Natural killer cell (primary cell): ENCODE data around the gene MFGE8. TPM values are rescaled to one million over a fixed set of nuclear protein-coding genes. Genes with fewer than 3 reads are reported as not detected.

Source experiments
- ATAC-seq, 3 donors: fragments of 150-1000 bp in 2 of 3; fragments of 200-7000 bp in 1 of 3; cut with Tn5 transposase; 1 replicate in 1 of 3; 2 replicates in 2 of 3; pipeline ENCODE4 v1.10.0; 2021; ENCODE audit warnings: mild to moderate bottlenecking in 2 of 3, moderate library complexity in 2 of 3
- DNase-seq, 2 donors: peaks; one replicate each; pipeline versions ENCODE4 v3.0.0 to v3.0.0-alpha.2; 2013 to 2021; ENCODE audit warnings: mixed read lengths in 1 of 2
- H3K27ac ChIP-seq: one replicate; pipeline ENCODE4 v1.5.1; 2013; ENCODE audit warnings: mild to moderate bottlenecking, low read length
- H3K27me3 ChIP-seq: one replicate; pipeline ENCODE4 v1.6.1; 2013; ENCODE audit warnings: low read length; ENCODE audit not compliant: control insufficient read depth, insufficient read depth
- H3K36me3 ChIP-seq: one replicate; pipeline ENCODE4 v1.6.1; 2013; ENCODE audit warnings: low read length; ENCODE audit not compliant: control insufficient read depth, insufficient read depth
- H3K4me1 ChIP-seq: one replicate; pipeline ENCODE4 v1.6.1; 2013; ENCODE audit warnings: low read length; ENCODE audit not compliant: control insufficient read depth, insufficient read depth
- H3K4me3 ChIP-seq: one replicate; pipeline ENCODE4 v1.5.1; 2013; ENCODE audit warnings: low read length
- H3K9me3 ChIP-seq: one replicate; pipeline ENCODE4 v1.6.1; 2013; ENCODE audit warnings: low read length; ENCODE audit not compliant: control insufficient read depth, insufficient read depth
- H3K27ac Mint-ChIP-seq, 2 donors: one replicate each; pipeline ENCODE4 v1.8.0; 2022; ENCODE audit warnings: mild to moderate bottlenecking in 2 of 2, mixed read lengths in 2 of 2, moderate library complexity in 1 of 2
- H3K27me3 Mint-ChIP-seq, 2 donors: one replicate each; pipeline ENCODE4 v1.8.0; 2022; ENCODE audit warnings: low read depth in 2 of 2, mixed read lengths in 2 of 2
- H3K36me3 Mint-ChIP-seq: one replicate; pipeline ENCODE4 v1.8.0; 2022; ENCODE audit warnings: mixed read lengths
- H3K4me1 Mint-ChIP-seq, 2 donors: one replicate each; pipeline ENCODE4 v1.8.0; 2022; ENCODE audit warnings: mixed read lengths in 2 of 2
- H3K4me3 Mint-ChIP-seq: one replicate; pipeline ENCODE4 v1.8.0; 2022; ENCODE audit warnings: mild to moderate bottlenecking, moderate library complexity, mixed read lengths
- H3K9me3 Mint-ChIP-seq, 2 donors: one replicate each; pipeline ENCODE4 v1.8.0; 2022; ENCODE audit warnings: mixed read lengths in 2 of 2
- WGBS: methylation state at CpG from one replicate; pipeline ENCODE4 v1.1.7; 2013; ENCODE audit warnings: missing lambda C conversion rate; ENCODE audit not compliant: insufficient coverage; 5-methylcytosine and 5-hydroxymethylcytosine counted together
- intact Hi-C: fragments of 100-400 bp; cut with micrococcal nuclease; formaldehyde crosslinking; loops from one replicate; pipeline ENCODE4 v1.14.2; 2022
- total RNA-seq, 4 donors: library from RNA; stranded (reverse); fragments of 120-200 nt in 1 of 4; gene quantifications; one replicate each; pipeline versions ENCODE4 v1.2.3 to v1.2.4, GENCODE V29; 2013 to 2022
- TF ChIP-seq, protein P1 (sequence below): fragments of 200-600 bp; IDR thresholded peaks from one replicate; pipeline ENCODE4 v1.8.0; 2022; ENCODE audit warnings: antibody characterized with exemption

Gene MFGE8
- total RNA-seq, 3 donors from 2014 or later (not counting 1 experiment from before 2014, with no cell fraction given), result 39.0 to 110 (median 72.5) TPM

DNA sequence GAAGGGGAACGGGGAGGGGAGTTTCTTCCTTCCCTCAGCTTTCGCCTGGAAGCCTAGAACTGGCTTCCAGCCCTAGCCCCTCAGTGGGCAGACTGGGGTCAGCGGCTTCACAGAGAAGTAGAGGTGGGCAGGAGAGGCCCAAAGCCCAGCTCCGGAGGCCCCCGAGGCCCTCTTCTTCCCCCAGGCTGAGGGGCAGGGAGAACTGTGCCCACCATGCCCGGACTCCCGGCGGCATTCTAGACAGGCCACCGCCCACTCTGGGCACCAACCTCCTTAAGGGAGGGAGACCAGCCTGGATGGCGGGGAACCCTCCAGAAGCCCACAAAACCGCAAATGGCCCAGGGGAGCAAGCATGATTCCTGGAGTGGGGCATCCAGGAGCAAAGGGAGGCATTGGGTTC lies 35.8 kb downstream of the MFGE8 start:
- ATAC-seq, result no peak
- H3K9me3 ChIP-seq, result no peaks in the 10 kb centered on the region
- 91% methylated on average over 11 of the region's 11 CpGs for WGBS
- H3K4me1 ChIP-seq, result no peaks in the 10 kb centered on the region
- Mint-ChIP-seq H3K4me3 (no peak overlapping the region), H3K27ac (no peak overlapping the region), H3K4me1 (no peaks in the 10 kb centered on the region), H3K9me3 (no peaks in the 10 kb centered on the region), H3K27me3 (peaks cover 0 to 3% of the 10 kb centered on the region in 2 donors), H3K36me3 (no peaks in the 10 kb centered on the region)
- no peaks in the 10 kb centered on the region for H3K27me3 ChIP-seq
- no peaks in the 10 kb centered on the region for H3K36me3 ChIP-seq
- no peak overlapping the region for H3K4me3 ChIP-seq
- H3K27ac ChIP-seq, result no peak overlapping the region
- DNase-seq, result no peak
- intact Hi-C loops, result no loop called here
- TF ChIP-seq, protein P1, sequence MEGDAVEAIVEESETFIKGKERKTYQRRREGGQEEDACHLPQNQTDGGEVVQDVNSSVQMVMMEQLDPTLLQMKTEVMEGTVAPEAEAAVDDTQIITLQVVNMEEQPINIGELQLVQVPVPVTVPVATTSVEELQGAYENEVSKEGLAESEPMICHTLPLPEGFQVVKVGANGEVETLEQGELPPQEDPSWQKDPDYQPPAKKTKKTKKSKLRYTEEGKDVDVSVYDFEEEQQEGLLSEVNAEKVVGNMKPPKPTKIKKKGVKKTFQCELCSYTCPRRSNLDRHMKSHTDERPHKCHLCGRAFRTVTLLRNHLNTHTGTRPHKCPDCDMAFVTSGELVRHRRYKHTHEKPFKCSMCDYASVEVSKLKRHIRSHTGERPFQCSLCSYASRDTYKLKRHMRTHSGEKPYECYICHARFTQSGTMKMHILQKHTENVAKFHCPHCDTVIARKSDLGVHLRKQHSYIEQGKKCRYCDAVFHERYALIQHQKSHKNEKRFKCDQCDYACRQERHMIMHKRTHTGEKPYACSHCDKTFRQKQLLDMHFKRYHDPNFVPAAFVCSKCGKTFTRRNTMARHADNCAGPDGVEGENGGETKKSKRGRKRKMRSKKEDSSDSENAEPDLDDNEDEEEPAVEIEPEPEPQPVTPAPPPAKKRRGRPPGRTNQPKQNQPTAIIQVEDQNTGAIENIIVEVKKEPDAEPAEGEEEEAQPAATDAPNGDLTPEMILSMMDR, result no peak

DNA sequence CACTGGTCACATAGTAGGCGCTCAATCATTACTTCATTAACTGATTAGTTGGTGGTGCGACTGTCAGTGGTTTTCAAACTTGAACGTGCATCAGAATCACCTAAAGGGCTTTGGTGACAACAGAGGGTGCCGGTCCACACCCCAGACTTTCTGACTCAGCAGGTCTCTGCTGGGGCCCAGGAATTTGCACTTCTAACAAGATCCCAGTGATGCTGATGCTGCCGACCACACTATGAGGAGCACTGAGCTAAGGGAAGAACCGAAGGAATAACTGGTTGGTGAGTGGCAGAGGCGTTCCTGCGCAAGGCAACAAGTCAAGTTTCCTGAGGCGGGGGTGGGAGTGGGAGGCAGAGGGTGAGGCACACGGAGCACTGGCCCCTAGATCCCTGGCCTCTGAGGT lies 36.6 kb downstream of the MFGE8 start:
- H3K4me1 Mint-ChIP-seq, result no peaks in the 10 kb centered on the region
- 94% methylated on average over 10 of the region's 10 CpGs for WGBS
- no peak overlapping the region for H3K4me3 Mint-ChIP-seq
- Histone ChIP-seq H3K4me3 (no peak overlapping the region), H3K27me3 (no peaks in the 10 kb centered on the region), H3K27ac (no peak overlapping the region), H3K4me1 (no peaks in the 10 kb centered on the region), H3K36me3 (no peaks in the 10 kb centered on the region), H3K9me3 (no peaks in the 10 kb centered on the region)
- no peaks in the 10 kb centered on the region for H3K27me3 Mint-ChIP-seq
- ATAC-seq (no peak), DNase-seq (no peak)
- H3K9me3 Mint-ChIP-seq, result no peaks in the 10 kb centered on the region
- no peak overlapping the region for H3K27ac Mint-ChIP-seq
- intact Hi-C loops, result no loop called here
- TF ChIP-seq, protein P1, result no peak
- H3K36me3 Mint-ChIP-seq, result no peaks in the 10 kb centered on the region

DNA sequence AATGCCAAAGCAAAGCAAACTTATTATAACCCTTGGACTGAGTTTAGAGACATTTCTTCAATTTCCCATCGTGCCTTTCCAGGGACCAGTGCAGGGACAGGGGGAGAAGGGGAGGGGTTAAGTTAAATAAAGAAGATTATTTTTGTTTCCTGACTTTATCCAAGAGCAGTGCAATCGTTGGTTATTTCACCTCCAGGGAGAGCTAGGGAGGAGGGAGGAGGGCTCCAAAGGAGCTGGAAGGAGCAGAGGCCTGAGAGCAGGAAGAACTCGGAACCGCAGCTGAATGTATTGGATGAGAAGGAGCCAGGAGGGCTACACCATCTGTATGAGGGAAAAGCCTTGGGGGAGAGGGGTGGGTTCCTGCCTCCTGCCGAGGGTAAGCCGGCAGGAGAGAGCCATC lies 38.5 kb downstream of the MFGE8 start:
- Mint-ChIP-seq H3K9me3 (no peaks in the 10 kb centered on the region), H3K27ac (no peak overlapping the region), H3K4me1 (no peaks in the 10 kb centered on the region), H3K27me3 (no peaks in the 10 kb centered on the region), H3K36me3 (no peaks in the 10 kb centered on the region), H3K4me3 (no peak overlapping the region)
- Histone ChIP-seq H3K27me3 (no peaks in the 10 kb centered on the region), H3K27ac (no peak overlapping the region), H3K36me3 (no peaks in the 10 kb centered on the region), H3K9me3 (no peaks in the 10 kb centered on the region), H3K4me1 (no peaks in the 10 kb centered on the region), H3K4me3 (no peak overlapping the region)
- ATAC-seq, result no peak
- TF ChIP-seq, protein P1, result no peak
- DNase-seq, result no peak
- intact Hi-C loops, result no loop called here
- WGBS, result 83% methylated on average over 6 of the region's 6 CpGs

DNA sequence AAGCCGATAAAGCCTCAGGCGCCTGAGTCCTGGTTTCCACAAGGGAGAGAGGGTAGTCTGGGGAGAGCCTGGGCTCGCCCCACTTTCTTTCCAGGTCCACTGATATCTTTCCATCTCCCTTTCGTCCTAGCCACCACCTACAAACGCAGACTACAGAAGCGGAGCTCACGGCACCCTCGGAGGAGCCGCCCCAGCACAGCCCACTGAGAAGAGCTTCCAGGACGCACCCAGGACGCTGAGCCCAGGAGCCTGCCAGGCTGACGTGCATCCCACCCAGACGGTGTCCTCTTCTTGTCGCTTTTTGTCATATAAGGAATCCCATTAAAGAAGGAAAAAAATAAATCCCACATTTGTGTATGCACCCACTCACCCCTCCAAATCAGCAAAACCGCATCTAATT lies 38.9 kb downstream of the MFGE8 start:
- Histone ChIP-seq H3K4me3 (no peak overlapping the region), H3K4me1 (no peaks in the 10 kb centered on the region), H3K36me3 (no peaks in the 10 kb centered on the region), H3K27me3 (no peaks in the 10 kb centered on the region), H3K9me3 (no peaks in the 10 kb centered on the region), H3K27ac (no peak overlapping the region)
- Mint-ChIP-seq H3K9me3 (no peaks in the 10 kb centered on the region), H3K27ac (no peak overlapping the region), H3K4me3 (no peak overlapping the region), H3K4me1 (no peaks in the 10 kb centered on the region), H3K36me3 (no peaks in the 10 kb centered on the region), H3K27me3 (no peaks in the 10 kb centered on the region)
- intact Hi-C loops, result no loop called here
- WGBS, result 88% methylated on average over 12 of the region's 15 CpGs
- no peak for ATAC-seq
- TF ChIP-seq, protein P1, result no peak
- DNase-seq, result no peak
